GM10266 (cell line): ENCODE results near the gene LUZP2.

ENCODE experiments used
- DNase-seq: peaks from one replicate; pipeline ENCODE4 v3.0.0; 2012; ENCODE audit errors: extremely low spot score
- CTCF ChIP-seq: IDR thresholded peaks from 2 replicates; pipeline ENCODE4 v1.5.1; 2012; ENCODE audit warnings: mild to moderate bottlenecking, low read depth; ENCODE audit not compliant: control insufficient read depth, insufficient read depth; ENCODE audit errors: missing control alignments

The LUZP2 gene

GRCh38 chr11:24645563-24645962, 148.7 kb downstream of the LUZP2 start:
- DNase-seq, result no peak
- no peak for TF ChIP-seq CTCF

GRCh38 chr11:24651873-24652272, 155.0 kb downstream of the LUZP2 start:
- TF ChIP-seq CTCF, result no peak
- DNase-seq, result no peak

GRCh38 chr11:24653901-24654300, 157.0 kb downstream of the LUZP2 start:
- no peak for TF ChIP-seq CTCF
- DNase-seq, result no peak

- TF ChIP-seq CTCF, result no peak
These were observed 164.5 kb downstream of the LUZP2 start for GRCh38 chr11:24661331-24661730.

GRCh38 chr11:24664399-24664798, 167.5 kb downstream of the LUZP2 start:
- TF ChIP-seq CTCF, result no peak
- no peak for DNase-seq

More at GRCh38 chr11:24661331-24661730, 164.5 kb downstream of the LUZP2 start:
- no peak for DNase-seq

- TF ChIP-seq CTCF, result no peak
- DNase-seq, result no peak
These were observed 170.6 kb downstream of the LUZP2 start for GRCh38 chr11:24667353-24667968.

- DNase-seq, result no peak
- TF ChIP-seq CTCF, result no peak
These were observed 182.0 kb downstream of the LUZP2 start for GRCh38 chr11:24678703-24679348.
